Measurements from ENCODE around the gene FAM32A. TPM values are rescaled to one million over a fixed set of nuclear protein-coding genes. Genes with fewer than 3 reads are reported as not detected.

The FAM32A gene
- total and polyA plus RNA-seq, 2 donors (not counting 1 experiment from before 2014, with no cell fraction given), result 106 to 141 TPM

DNA sequence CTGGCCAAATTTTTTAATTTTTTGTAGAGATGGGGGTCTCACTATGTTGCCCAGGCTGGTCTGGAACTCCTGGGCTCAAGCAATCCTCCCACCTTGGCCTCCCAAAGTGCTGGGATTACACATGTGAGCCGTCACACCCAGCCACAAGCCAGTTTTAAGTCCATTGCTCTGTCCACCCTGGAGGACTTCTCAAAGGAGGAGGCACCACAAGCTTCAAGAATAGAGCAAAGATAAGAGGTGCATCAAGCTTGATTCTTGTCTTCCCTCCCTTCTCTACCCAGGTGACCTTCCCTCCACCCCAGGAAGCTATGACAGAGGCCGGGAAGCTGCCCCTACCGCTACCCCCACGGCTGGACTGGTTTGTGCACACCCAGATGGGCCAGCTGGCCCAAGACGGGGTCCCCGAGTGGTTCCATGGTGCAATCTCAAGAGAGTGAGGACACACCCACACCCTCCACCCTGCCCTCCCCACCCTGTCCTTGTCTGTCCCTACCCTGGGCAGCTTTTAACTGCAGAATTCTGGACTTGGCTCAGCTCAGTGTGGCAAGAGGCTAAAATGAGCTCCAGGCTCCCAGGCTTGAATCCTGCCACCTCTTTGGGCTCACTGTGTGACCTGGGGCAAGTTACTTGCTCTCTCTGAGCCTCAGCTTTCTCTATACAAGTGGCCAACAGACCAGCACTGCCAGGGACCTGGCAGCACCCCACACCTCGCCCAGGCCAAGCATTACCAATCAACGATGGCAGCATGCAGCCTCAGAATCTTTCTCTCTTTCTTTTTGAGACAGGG is 36.6 kb upstream of the FAM32A start:
- TF ChIP-seq, protein P1, sequence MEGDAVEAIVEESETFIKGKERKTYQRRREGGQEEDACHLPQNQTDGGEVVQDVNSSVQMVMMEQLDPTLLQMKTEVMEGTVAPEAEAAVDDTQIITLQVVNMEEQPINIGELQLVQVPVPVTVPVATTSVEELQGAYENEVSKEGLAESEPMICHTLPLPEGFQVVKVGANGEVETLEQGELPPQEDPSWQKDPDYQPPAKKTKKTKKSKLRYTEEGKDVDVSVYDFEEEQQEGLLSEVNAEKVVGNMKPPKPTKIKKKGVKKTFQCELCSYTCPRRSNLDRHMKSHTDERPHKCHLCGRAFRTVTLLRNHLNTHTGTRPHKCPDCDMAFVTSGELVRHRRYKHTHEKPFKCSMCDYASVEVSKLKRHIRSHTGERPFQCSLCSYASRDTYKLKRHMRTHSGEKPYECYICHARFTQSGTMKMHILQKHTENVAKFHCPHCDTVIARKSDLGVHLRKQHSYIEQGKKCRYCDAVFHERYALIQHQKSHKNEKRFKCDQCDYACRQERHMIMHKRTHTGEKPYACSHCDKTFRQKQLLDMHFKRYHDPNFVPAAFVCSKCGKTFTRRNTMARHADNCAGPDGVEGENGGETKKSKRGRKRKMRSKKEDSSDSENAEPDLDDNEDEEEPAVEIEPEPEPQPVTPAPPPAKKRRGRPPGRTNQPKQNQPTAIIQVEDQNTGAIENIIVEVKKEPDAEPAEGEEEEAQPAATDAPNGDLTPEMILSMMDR (conservative IDR thresholded peaks at IDR 0.05 in 1 of 2, IDR thresholded peaks at IDR 0.05 in 1 of 2; ENCODE audit: low read depth in 1 of 2, low read length in 2 of 2), result no peak
- no peak for TF ChIP-seq EZH2 (IDR thresholded peaks at IDR 0.05; ENCODE audit: low read length, missing control alignments)
- no peak for DNase-seq (ENCODE audit: low read depth in 2 of 2)
- Histone ChIP-seq H3K9ac (ENCODE audit: insufficient read depth, low read length) (no peak overlapping the region), H3K4me3 (replicated peaks in 1 of 4; ENCODE audit: control extremely low read depth in 1 of 4, insufficient read depth in 1 of 4, low read depth in 3 of 4, low read length in 4 of 4) (no peak overlapping the region), H3K27me3 (ENCODE audit: control insufficient read depth, insufficient read depth, low read length) (no peaks in the 10 kb centered on the region), H3K79me2 (ENCODE audit: control insufficient read depth, insufficient read depth, low read length) (no peaks in the 10 kb centered on the region), H2AFZ (ENCODE audit: low read length) (no peak overlapping the region), H4K20me1 (ENCODE audit: control insufficient read depth, extremely low read depth, insufficient read depth, low read length) (no peaks in the 10 kb centered on the region), H3K4me2 (ENCODE audit: extremely low read depth, insufficient read depth, low read length) (no peak overlapping the region), H3K9me3 (ENCODE audit: control insufficient read depth, insufficient read depth, low read depth, low read length) (no peaks in the 10 kb centered on the region), H3K36me3 (ENCODE audit: control insufficient read depth, insufficient read depth, low read length) (no peaks in the 10 kb centered on the region), H3K27ac (ENCODE audit: insufficient read depth, low read length) (no peak overlapping the region), H3K4me1 (ENCODE audit: control insufficient read depth, extremely low read depth, insufficient read depth, low read length) (no peaks in the 10 kb centered on the region)

DNA sequence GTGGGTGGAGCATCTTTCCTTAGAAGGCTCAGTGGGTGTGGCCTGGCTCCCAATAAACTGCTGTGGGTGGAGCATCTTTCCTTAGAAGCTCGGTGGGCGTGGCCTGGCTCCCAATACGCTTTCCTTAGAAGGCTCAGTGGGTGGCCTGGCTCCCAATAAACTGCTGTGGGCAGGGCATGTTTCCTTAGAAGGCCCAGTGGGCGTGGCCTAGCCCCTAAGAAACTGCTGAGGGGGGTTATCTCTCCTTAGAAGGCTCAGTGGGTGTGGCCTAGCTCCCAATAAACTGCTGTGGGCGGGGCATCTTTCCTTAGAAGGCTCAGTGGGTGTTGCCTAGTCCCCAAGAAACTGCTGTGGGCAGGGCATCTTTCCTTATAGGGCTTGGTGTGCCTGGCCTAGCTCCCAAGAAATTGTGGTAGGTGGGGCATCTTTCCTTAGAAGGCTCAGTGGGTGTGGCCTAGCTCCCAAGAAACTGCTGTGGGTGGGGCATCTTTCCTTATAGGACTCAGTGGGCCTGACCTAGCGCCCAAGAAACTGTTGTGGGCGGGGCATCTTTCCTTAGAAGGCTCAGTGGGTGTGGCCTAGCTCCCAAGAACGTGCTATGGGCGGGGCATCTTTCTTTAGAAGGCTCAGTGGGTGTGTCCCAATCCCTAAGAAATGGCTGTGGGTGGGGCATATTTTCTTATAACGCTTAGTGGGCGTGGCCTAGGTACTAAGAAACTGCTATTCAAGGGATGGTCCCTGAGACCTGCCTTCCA is 31.5 kb upstream of the FAM32A start:
- Histone ChIP-seq H3K4me3 (replicated peaks in 1 of 4; ENCODE audit: control extremely low read depth in 1 of 4, insufficient read depth in 1 of 4, low read depth in 3 of 4, low read length in 4 of 4) (no peak overlapping the region), H3K4me1 (ENCODE audit: control insufficient read depth, extremely low read depth, insufficient read depth, low read length) (no peaks in the 10 kb centered on the region), H3K9me3 (ENCODE audit: control insufficient read depth, insufficient read depth, low read depth, low read length) (no peaks in the 10 kb centered on the region), H2AFZ (ENCODE audit: low read length) (no peak overlapping the region), H3K36me3 (ENCODE audit: control insufficient read depth, insufficient read depth, low read length) (no peaks in the 10 kb centered on the region), H3K79me2 (ENCODE audit: control insufficient read depth, insufficient read depth, low read length) (no peaks in the 10 kb centered on the region), H3K27ac (ENCODE audit: insufficient read depth, low read length) (no peak overlapping the region), H3K9ac (ENCODE audit: insufficient read depth, low read length) (no peak overlapping the region), H3K4me2 (ENCODE audit: extremely low read depth, insufficient read depth, low read length) (no peak overlapping the region), H4K20me1 (ENCODE audit: control insufficient read depth, extremely low read depth, insufficient read depth, low read length) (no peaks in the 10 kb centered on the region), H3K27me3 (ENCODE audit: control insufficient read depth, insufficient read depth, low read length) (peaks cover 4% of the 10 kb centered on the region)
- TF ChIP-seq, protein P1 (conservative IDR thresholded peaks at IDR 0.05 in 1 of 2, IDR thresholded peaks at IDR 0.05 in 1 of 2; ENCODE audit: low read depth in 1 of 2, low read length in 2 of 2), result no peak
- no peak for TF ChIP-seq EZH2 (IDR thresholded peaks at IDR 0.05; ENCODE audit: low read length, missing control alignments)
- no peak for DNase-seq (ENCODE audit: low read depth in 2 of 2)

DNA sequence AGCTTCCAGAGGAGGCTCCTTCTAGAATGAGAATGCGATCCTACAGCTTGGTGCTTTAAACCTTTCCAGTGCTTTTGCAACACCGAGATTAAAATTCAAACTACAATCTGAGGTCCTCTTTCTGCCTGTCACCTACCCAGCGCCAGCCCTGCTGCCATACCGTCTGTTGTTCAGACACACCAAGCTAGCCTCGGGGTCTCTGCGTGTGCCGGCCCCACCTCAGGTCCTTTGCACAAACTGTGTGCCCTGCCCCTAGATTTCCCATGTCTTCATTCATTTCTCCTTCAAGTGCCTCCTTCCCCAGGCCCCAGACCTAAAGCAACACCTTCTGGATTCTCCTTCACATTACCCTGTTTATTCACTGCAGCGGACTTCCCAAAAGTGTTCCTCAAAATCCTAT is 30.7 kb upstream of the FAM32A start:
- H3K4me1 ChIP-seq (ENCODE audit: control insufficient read depth, extremely low read depth, insufficient read depth, low read length), result no peaks in the 10 kb centered on the region
- no peak for DNase-seq (ENCODE audit: low read depth in 2 of 2)
- no peak overlapping the region for H3K27ac ChIP-seq (ENCODE audit: insufficient read depth, low read length)
- no peak overlapping the region for H3K4me3 ChIP-seq (replicated peaks in 1 of 4; ENCODE audit: control extremely low read depth in 1 of 4, insufficient read depth in 1 of 4, low read depth in 3 of 4, low read length in 4 of 4)
- H3K27me3 ChIP-seq (ENCODE audit: control insufficient read depth, insufficient read depth, low read length), result peaks cover 4% of the 10 kb centered on the region
- H3K4me2 ChIP-seq (ENCODE audit: extremely low read depth, insufficient read depth, low read length), result no peak overlapping the region
- no peaks in the 10 kb centered on the region for H4K20me1 ChIP-seq (ENCODE audit: control insufficient read depth, extremely low read depth, insufficient read depth, low read length)
- no peaks in the 10 kb centered on the region for H3K36me3 ChIP-seq (ENCODE audit: control insufficient read depth, insufficient read depth, low read length)
- no peak overlapping the region for H2AFZ ChIP-seq (ENCODE audit: low read length)
- no peak overlapping the region for H3K9ac ChIP-seq (ENCODE audit: insufficient read depth, low read length)
- H3K79me2 ChIP-seq (ENCODE audit: control insufficient read depth, insufficient read depth, low read length), result no peaks in the 10 kb centered on the region
- H3K9me3 ChIP-seq (ENCODE audit: control insufficient read depth, insufficient read depth, low read depth, low read length), result no peaks in the 10 kb centered on the region
- TF ChIP-seq EZH2 (IDR thresholded peaks at IDR 0.05; ENCODE audit: low read length, missing control alignments), result no peak
- TF ChIP-seq, protein P1 (conservative IDR thresholded peaks at IDR 0.05 in 1 of 2, IDR thresholded peaks at IDR 0.05 in 1 of 2; ENCODE audit: low read depth in 1 of 2, low read length in 2 of 2), result no peak
